ENCODE measurements around the gene ASIC2. TPM values are rescaled to one million over a fixed set of nuclear protein-coding genes. Genes with fewer than 3 reads are reported as not detected.

The ASIC2 gene
- total RNA-seq, 2 donors from 2014 or later: not detected

DNA sequence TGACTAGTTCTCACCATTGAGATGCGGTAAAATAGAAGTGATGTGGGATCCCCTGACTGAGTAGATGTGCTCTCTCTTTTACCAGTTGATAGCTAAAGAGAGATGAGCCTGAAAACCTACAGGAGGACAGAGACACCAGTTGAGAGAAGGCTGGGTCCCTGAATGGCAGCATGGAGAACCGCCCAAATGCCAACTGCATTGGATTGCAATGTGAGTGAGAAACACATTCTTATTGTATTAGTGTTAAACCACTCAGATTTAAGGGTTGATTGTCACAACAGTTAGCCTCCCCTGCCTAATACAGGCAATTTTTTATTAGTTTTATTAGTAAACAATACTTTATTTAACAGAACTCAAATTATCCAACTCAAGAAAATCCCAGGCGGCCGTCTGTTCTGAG is 240.2 kb downstream of the ASIC2 start:
- no peaks in the 10 kb centered on the region for H3K36me3 Mint-ChIP-seq
- no peak overlapping the region for H3K27ac Mint-ChIP-seq
- ATAC-seq (no peak), DNase-seq (ENCODE audit: low spot score in 2 of 2) (no peak)
- no peaks in the 10 kb centered on the region for H3K9me3 Mint-ChIP-seq

GRCh38 chr17:33050611-33051140 is 242.4 kb downstream of the ASIC2 start:
- Mint-ChIP-seq H3K36me3 (no peaks in the 10 kb centered on the region), H3K27ac (no peak overlapping the region), H3K9me3 (no peaks in the 10 kb centered on the region)
- no peak for DNase-seq (ENCODE audit: low spot score in 2 of 2)
- ATAC-seq: no peak

DNA sequence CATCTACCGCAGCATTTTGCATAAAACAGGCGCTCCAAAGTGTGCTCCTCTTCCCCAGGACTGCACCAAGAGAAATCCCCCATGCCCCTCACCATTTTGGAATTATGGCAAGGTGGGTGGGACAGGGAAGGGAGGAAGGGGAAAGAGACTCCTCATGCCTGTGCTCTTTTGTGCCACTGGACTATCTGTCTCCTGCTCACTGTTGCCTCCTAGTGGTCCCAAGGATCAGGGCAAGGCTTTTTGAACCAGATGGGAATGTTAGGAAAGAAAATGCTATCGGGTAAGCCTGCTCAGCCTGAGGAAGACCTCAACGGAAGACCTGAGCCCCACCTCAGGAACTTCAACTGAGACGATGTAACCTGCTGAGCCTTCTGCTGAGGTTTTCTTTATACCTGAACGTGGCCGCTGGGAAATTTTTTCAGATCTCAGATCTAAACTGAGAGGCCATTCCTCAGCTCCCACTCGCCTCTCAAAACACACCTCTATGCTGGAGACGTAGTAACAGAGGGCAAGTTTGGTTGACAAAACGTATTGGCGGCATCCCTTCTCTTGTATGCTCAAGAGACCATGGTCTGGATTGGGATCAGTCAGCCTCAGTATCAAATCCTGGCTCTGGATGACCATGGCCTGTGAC is 243.2 kb downstream of the ASIC2 start:
- DNase-seq (ENCODE audit: low spot score in 2 of 2) (peak in 1 of 2 donors; percentile 60), ATAC-seq (no peak)
- H3K27ac Mint-ChIP-seq: no peak overlapping the region
- no peaks in the 10 kb centered on the region for H3K9me3 Mint-ChIP-seq
- H3K36me3 Mint-ChIP-seq: no peaks in the 10 kb centered on the region

DNA sequence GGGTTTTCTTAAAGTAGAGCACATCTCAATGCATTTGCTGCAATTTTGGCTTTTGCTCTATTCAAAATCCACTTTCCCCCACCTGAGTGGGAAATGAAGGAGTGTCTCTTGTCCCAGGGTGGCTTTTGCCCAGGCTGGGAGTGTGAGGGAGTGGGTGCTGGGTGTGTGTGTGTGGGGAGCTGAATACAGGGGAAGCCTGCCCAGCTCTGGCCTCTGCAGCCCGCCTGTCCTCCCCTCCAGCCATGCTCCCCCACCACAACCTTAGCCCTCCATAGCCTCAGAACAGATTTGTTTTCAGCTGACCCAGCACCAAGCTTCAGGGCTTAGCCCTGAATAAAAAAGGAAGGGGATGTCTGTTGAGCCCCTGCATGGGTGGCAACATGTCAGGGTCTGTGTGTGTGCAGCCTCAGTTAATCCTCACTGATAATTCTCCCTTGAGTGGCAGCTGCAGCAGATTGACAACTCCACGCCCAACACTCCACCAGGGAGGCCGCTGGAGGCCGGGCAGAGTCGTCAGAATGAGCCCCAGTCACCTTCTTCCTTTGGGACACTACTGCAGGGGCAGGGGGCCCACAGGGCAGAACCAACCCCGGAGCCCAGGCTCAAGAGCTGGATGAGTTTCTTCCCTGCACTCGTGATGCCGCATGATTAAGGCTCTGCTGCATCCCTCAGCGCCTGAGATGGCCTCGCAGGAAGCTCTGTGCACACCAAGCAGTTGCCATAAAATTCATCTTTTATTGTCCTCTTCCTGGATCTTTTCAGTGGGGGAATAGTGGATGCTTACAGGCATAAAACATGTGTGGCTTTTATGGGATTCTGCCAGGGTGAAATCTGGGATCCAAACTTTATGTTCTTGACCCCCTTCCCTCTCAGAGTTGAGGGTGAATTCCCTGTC is 246.5 kb downstream of the ASIC2 start:
- Mint-ChIP-seq H3K36me3 (no peaks in the 10 kb centered on the region), H3K9me3 (no peaks in the 10 kb centered on the region), H3K27ac (no peak overlapping the region)
- ATAC-seq (no peak), DNase-seq (ENCODE audit: low spot score in 2 of 2) (no peak)

GRCh38 chr17:33045216-33045615 is 247.9 kb downstream of the ASIC2 start:
- ATAC-seq (no peak), DNase-seq (ENCODE audit: low spot score in 2 of 2) (no peak)
- Mint-ChIP-seq H3K9me3 (no peaks in the 10 kb centered on the region), H3K27ac (no peak overlapping the region), H3K36me3 (no peaks in the 10 kb centered on the region)

DNA sequence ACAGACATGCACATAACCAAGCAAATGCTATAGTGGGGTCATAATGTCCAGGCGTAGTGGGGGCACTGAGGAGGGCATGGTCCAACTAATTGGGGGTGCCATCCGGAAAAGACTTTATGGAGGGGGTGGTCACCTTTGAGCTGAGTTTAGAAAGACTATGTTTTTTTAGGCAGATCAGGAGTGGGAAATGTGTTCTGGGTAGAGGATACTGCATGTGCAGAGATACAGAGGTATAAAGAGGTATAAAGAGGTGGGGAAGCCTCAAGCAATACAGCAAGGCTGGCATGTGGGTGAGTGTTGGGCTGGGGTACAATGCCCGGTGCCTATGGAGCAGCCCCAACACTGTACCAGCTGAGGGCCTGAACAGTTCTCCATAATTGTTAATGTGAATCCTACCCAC is 248.3 kb downstream of the ASIC2 start:
- Mint-ChIP-seq H3K27ac (peak overlapping the region in 1 of 2 donors; percentile 33), H3K9me3 (no peaks in the 10 kb centered on the region), H3K36me3 (no peaks in the 10 kb centered on the region)
- DNase-seq (ENCODE audit: low spot score in 2 of 2) (no peak), ATAC-seq (no peak)

DNA sequence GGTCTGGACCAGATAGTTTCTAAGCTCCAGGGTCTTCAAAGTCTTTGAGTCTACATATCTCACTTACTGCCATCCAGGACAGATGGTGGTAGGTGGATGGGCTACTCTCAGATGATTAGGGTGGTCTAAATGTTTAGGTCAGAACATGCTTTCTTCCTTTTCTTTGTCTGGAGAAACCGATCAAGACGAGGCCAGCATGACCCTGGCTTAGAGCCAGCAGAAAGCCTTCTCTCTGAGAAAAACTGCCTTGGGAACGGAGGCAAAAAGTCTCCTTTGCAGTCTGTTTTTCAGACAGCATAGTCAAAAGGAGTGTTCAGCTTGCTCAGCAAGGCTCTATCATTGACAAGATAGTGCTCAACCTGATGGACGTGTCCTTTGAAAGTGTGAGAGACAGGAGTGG is 252.6 kb downstream of the ASIC2 start:
- Mint-ChIP-seq H3K27ac (no peak overlapping the region), H3K9me3 (no peaks in the 10 kb centered on the region), H3K36me3 (no peaks in the 10 kb centered on the region)
- no peak for DNase-seq (ENCODE audit: low spot score in 2 of 2)
- ATAC-seq: no peak

DNA sequence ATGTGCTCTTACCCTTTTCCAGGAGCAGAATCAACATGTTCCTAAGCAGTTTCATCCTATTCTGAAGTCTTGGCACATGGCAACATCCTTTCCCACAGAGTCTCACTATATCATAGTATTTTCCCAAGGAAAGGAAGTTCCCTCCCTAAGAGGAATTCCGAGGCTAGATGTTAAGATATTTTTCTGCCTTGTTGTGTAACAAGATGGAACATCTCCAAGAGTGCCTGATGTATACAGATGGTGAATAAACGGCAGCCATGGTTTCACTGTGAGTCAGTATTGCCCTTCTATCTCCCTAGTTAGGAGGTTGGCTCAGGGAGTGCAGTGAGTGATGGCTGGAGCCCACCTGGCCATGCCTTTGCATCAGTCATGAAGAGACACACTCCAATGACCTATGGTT is 253.2 kb downstream of the ASIC2 start:
- H3K27ac Mint-ChIP-seq: no peak overlapping the region
- no peaks in the 10 kb centered on the region for H3K9me3 Mint-ChIP-seq
- no peak for ATAC-seq
- H3K36me3 Mint-ChIP-seq: no peaks in the 10 kb centered on the region
- no peak for DNase-seq (ENCODE audit: low spot score in 2 of 2)

DNA sequence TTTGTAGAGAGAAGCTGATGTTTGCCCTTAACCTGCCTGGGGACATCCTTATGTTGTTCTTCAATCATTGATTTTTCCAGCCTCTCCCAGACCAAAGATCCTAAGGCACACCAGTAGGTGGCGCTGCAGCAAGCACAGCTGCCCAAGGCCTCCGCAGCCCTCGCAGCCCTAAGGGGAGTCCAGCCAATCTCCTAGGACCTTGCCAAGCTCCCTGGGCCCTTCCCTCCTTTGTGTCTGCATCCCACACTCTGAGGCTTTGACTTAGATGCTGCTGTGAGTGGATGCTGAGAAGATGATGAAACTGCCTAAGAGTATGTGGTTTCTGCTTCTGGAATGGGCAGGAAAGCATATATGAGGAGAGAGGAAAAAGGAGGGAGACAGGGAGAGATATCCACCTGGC is 254.4 kb downstream of the ASIC2 start:
- DNase-seq (ENCODE audit: low spot score in 2 of 2) (peak in 1 of 2 donors; percentile 50), ATAC-seq (peak in 1 of 2 donors; percentile 18)
- H3K9me3 Mint-ChIP-seq: no peaks in the 10 kb centered on the region
- no peaks in the 10 kb centered on the region for H3K36me3 Mint-ChIP-seq
- H3K27ac Mint-ChIP-seq: no peak overlapping the region

DNA sequence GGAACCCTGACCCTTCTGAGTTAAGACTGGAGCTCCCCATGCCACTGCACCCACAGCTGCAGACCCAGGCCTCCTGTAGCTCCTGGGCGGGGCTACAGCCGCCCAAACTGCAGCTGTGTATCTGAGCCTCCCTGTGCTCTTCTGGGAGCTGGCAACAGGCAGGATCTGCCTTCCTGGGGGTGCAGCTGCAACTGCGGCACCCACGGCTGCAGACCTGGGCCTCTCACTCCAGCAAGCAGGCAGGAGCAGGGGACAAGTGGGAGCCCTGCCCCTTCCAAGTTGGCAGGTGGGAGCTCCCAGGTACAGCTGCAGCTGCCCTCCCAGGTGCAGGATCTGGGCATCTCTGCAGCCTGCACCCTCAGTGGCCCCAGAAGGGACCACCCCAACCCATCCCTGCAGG is 259.9 kb downstream of the ASIC2 start:
- DNase-seq (ENCODE audit: low spot score in 2 of 2) (no peak), ATAC-seq (no peak)
- Mint-ChIP-seq H3K36me3 (no peaks in the 10 kb centered on the region), H3K27ac (no peak overlapping the region), H3K9me3 (no peaks in the 10 kb centered on the region)

DNA sequence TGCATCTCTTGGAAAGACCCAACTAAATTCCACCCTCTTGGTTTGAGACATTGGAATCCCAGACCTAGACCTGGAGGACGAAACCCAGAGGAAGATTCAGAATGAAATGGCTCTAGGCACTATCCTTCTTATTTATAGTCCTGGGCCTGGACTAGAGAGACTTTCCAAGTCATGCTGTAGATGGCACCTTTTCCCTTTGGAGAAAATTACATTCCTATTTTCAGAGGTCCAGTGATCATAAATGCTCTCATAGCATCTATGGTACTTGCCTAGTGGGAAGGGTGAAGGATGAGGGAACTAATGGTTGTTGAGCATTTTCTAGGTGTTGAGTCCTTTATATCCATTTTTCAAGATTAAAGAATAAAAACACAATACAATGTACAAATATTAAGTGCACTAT is 264.3 kb downstream of the ASIC2 start:
- no peaks in the 10 kb centered on the region for H3K9me3 Mint-ChIP-seq
- DNase-seq (ENCODE audit: low spot score in 2 of 2): no peak

GRCh38 chr17:33028061-33028460 is 265.0 kb downstream of the ASIC2 start:
- ATAC-seq (no peak), DNase-seq (ENCODE audit: low spot score in 2 of 2) (no peak)
- no peaks in the 10 kb centered on the region for H3K36me3 Mint-ChIP-seq
- H3K9me3 Mint-ChIP-seq: no peaks in the 10 kb centered on the region
- H3K27ac Mint-ChIP-seq: no peak overlapping the region

More for the DNA sequence above, 264.3 kb downstream of the ASIC2 start:
- no peaks in the 10 kb centered on the region for H3K36me3 Mint-ChIP-seq
- no peak for ATAC-seq
- no peak overlapping the region for H3K27ac Mint-ChIP-seq

DNA sequence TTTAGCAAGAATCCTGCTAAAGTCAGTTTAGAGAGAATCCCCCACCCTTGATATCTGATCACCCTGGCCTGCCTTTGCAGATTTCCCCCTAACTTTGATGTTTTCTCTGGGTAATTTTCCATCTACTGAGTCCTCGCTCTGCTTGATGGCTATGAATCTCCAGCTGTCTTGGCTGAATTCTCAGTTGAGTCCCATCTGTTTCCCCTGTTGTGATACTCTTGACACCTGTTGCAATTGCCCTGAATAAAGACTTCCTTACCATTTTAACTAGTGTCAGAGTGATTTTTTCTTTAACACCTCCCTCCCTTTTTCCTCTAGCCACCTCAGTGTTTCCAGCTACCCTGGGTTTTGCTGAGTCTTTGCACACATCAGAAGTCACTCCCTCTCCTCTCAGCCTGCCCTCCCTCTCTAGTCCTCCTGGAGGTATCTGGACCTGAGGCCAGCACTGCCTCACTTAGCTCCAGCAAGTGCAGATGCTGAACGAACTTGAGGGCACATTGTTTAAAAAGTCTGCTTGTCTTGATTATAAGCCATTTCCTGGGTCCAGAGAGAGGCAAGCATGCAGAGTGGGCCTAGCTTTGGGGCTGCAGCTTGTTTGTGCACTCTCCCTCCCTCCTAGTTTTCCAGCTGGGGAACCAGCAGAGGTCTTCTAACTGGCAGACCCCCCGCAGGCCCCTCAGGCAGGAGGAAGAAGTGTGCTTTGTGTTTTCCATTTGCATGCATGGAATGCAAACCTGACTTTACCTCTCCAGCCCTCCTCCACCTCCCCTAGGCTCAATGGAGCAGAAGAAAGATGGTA is 268.2 kb downstream of the ASIC2 start:
- ATAC-seq (no peak), DNase-seq (ENCODE audit: low spot score in 2 of 2) (no peak)
- Mint-ChIP-seq H3K9me3 (no peaks in the 10 kb centered on the region), H3K36me3 (no peaks in the 10 kb centered on the region), H3K27ac (no peak overlapping the region)

DNA sequence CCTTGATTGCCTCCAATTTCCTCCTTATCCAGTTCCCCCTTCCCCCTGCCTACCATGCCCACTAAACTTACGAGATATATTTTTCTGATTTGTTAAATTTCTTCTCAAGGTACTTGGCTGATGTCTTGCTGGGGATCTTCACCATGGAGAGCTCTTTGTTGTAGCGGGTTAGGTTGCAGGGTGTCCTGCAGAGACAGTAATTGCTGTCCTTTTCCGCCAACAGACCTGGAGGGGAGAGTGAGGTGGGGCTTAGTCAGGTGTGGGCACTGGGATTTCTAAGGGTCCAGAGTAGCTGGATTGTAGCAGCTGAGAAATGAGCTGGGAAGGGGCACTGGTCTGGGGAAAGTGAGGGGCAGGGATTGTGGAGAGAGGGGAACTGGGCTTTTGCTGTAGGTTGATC is 269.3 kb downstream of the ASIC2 start:
- ATAC-seq (no peak), DNase-seq (ENCODE audit: low spot score in 2 of 2) (no peak)
- H3K27ac Mint-ChIP-seq: no peak overlapping the region
- H3K36me3 Mint-ChIP-seq: no peaks in the 10 kb centered on the region
- no peaks in the 10 kb centered on the region for H3K9me3 Mint-ChIP-seq

DNA sequence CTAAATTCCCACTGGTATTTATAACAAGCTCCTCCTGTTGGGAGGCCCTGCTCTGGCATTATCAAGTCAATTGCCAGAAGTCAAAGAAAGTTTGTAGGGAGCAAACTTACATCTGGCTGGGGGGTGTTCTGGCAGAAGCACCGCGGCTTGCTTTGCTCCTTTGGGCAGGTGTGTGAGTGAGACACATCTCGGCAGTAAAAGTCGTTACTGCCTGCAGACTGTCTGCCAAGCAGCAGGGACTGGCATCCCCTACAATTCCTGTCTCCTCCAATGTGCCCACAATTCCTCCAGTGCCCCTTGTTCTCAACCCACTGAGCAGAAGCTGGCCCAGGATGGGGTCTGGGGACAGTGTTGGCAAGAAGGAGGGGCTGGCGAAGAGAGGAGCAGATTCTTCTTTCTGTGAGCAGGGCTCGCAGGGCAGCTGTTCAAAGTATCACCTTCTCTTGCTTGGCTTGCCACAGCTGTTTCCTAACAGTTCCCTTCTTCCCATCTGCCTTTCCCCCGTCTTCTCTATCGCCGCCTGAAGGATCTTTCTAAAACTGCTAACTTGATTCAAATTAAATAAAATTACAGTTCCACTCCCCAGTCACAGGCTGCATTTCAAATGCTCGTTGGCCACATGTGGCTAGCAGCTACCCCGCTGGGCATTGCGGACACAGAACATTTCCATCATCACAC is 271.2 kb downstream of the ASIC2 start:
- H3K36me3 Mint-ChIP-seq: no peaks in the 10 kb centered on the region
- DNase-seq (ENCODE audit: low spot score in 2 of 2) (no peak), ATAC-seq (no peak)
- no peaks in the 10 kb centered on the region for H3K9me3 Mint-ChIP-seq
- no peak overlapping the region for H3K27ac Mint-ChIP-seq

- no peaks in the 10 kb centered on the region for H3K9me3 Mint-ChIP-seq
- no peaks in the 10 kb centered on the region for H3K36me3 Mint-ChIP-seq
- DNase-seq (ENCODE audit: low spot score in 2 of 2): no peak
- H3K27ac Mint-ChIP-seq: no peak overlapping the region
- no peak for ATAC-seq
Measured at GRCh38 chr17:33019161-33019890, 273.8 kb downstream of the ASIC2 start.

All from activated naive CD4-positive, alpha-beta T cell treated with anti-CD3 and anti-CD28 coated beads, Interleukin-2, amount 50 U/mL, for 72 hours (primary cell).